Measurements from ENCODE around the gene KCND2. TPM values are rescaled to one million over a fixed set of nuclear protein-coding genes. Genes with fewer than 3 reads are reported as not detected.

The KCND2 gene
- total and polyA plus RNA-seq, 7 experiments from 2014 or later, result not detected

DNA sequence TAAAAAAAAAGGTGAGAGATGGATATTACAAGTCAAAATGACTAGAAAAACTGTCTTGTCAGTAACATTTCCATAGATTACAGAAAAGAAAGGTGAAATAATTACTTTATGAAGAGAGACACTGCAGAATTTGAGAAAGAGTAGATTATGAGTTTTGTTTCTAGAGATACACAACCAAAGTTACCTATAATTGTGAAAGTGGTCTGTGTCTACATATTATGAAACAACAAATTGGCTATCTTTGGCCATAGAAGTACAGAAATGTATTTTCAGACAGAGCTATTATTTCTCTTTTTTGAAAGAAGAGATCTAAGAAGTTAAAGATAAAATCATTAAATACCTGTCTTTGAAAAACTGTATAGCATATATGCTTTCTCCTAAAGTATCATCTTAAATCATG, 30.1 kb downstream of the KCND2 start:
- peaks cover 0 to 6% (median 0%) of the 10 kb centered on the region in 11 donors for H3K9me3 Mint-ChIP-seq
- no peak overlapping the region for H3K27ac Mint-ChIP-seq
- Histone ChIP-seq H3K36me3 (ENCODE audit: control insufficient read depth in 2 of 3, insufficient read depth in 3 of 3, low read length in 3 of 3) (no peaks in the 10 kb centered on the region), H3K27me3 (ENCODE audit: control insufficient read depth in 2 of 2, insufficient read depth in 2 of 2, low read length in 2 of 2) (no peaks in the 10 kb centered on the region), H3K4me3 (ENCODE audit: low read length) (no peak overlapping the region), H3K27ac (ENCODE audit: low read depth, low read length) (no peak overlapping the region), H3K9me3 (ENCODE audit: control insufficient read depth in 2 of 3, low read length in 3 of 3) (no peaks in the 10 kb centered on the region), H3K4me1 (ENCODE audit: control insufficient read depth in 2 of 2, insufficient read depth in 2 of 2, low read length in 2 of 2) (no peaks in the 10 kb centered on the region)
- DNase-seq (no peak), ATAC-seq (no peak)
- CTCF ChIA-PET, result no interaction called here
- intact Hi-C loops (cut with micrococcal nuclease), result no loop called here
- H3K4me3 Mint-ChIP-seq, result no peak overlapping the region
- no peaks in the 10 kb centered on the region for H3K27me3 Mint-ChIP-seq
- no peaks in the 10 kb centered on the region for H3K4me1 Mint-ChIP-seq
- H3K36me3 Mint-ChIP-seq, result no peaks in the 10 kb centered on the region
- POLR2A ChIA-PET, result no interaction called here

DNA sequence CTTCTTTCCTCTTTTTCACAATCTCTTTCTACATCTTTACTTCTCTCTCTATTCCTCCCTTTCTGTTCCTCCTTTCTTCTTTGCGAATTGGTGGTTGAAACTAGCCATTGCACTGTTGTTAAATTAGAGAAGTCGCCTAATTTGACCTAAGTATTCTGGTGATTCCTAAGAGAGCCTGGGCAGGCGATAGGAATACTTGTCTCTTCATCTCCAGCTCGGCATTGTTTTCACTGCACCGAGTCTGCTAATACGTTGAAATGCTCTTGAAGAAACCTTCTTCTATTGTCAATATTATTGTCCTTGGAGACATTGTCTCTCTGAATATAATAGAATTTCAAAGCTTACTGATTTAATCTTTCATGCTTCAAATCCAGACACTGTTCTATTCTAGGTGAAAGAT, 31.7 kb downstream of the KCND2 start:
- ATAC-seq (no peak), DNase-seq (no peak)
- no peaks in the 10 kb centered on the region for H3K9me3 ChIP-seq (ENCODE audit: control insufficient read depth in 2 of 3, low read length in 3 of 3)
- Mint-ChIP-seq H3K4me1 (no peaks in the 10 kb centered on the region), H3K36me3 (no peaks in the 10 kb centered on the region), H3K4me3 (no peak overlapping the region), H3K9me3 (peaks cover 0 to 5% (median 0%) of the 10 kb centered on the region in 11 donors), H3K27me3 (no peaks in the 10 kb centered on the region), H3K27ac (no peak overlapping the region)
- POLR2A ChIA-PET, result no interaction called here
- no peak overlapping the region for H3K27ac ChIP-seq (ENCODE audit: low read depth, low read length)
- no peak overlapping the region for H3K4me3 ChIP-seq (ENCODE audit: low read length)
- intact Hi-C loops (cut with micrococcal nuclease), result no loop called here
- no peaks in the 10 kb centered on the region for H3K4me1 ChIP-seq (ENCODE audit: control insufficient read depth in 2 of 2, insufficient read depth in 2 of 2, low read length in 2 of 2)
- CTCF ChIA-PET, result no interaction called here
- no peaks in the 10 kb centered on the region for H3K36me3 ChIP-seq (ENCODE audit: control insufficient read depth in 2 of 3, insufficient read depth in 3 of 3, low read length in 3 of 3)
- no peaks in the 10 kb centered on the region for H3K27me3 ChIP-seq (ENCODE audit: control insufficient read depth in 2 of 2, insufficient read depth in 2 of 2, low read length in 2 of 2)

DNA sequence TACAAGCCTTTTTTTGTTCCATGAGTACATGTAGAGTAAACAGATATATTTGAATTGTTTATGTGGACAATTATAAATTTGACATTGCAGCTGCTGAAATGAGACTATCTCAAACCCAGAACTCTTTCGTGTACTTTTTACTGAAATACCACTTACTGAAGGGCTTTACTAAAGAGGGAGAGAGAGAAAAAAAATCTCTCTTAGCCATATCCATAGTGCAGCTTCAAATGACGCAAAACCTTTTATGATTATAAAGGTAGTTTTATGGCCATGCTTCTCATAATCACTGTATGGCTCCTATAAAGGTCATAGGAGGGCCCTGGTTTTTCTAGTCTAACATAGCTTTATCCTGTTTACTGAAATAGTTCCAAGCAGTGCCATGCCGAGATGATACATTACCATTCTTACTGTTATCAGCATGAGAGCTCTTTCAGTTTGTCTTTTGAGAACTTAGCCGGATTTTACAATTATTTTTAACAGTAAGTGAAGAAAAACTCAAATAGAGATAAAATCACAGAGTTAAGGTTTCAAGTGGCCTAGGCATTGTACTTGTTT, 35.1 kb downstream of the KCND2 start:
- Mint-ChIP-seq H3K27ac (no peak overlapping the region), H3K36me3 (no peaks in the 10 kb centered on the region), H3K4me3 (no peak overlapping the region), H3K27me3 (no peaks in the 10 kb centered on the region), H3K9me3 (peaks cover 0 to 4% (median 0%) of the 10 kb centered on the region in 11 donors), H3K4me1 (no peaks in the 10 kb centered on the region)
- Histone ChIP-seq H3K4me1 (ENCODE audit: control insufficient read depth in 2 of 2, insufficient read depth in 2 of 2, low read length in 2 of 2) (no peaks in the 10 kb centered on the region), H3K4me3 (ENCODE audit: low read length) (no peak overlapping the region), H3K27me3 (ENCODE audit: control insufficient read depth in 2 of 2, insufficient read depth in 2 of 2, low read length in 2 of 2) (no peaks in the 10 kb centered on the region), H3K36me3 (ENCODE audit: control insufficient read depth in 2 of 3, insufficient read depth in 3 of 3, low read length in 3 of 3) (no peaks in the 10 kb centered on the region), H3K27ac (ENCODE audit: low read depth, low read length) (no peak overlapping the region), H3K9me3 (ENCODE audit: control insufficient read depth in 2 of 3, low read length in 3 of 3) (no peaks in the 10 kb centered on the region)
- no peak for DNase-seq
- ChIA-PET POLR2A (no interaction called here), CTCF (no interaction called here)
- intact Hi-C loops (cut with micrococcal nuclease), result no loop called here
- ATAC-seq, result no peak

DNA sequence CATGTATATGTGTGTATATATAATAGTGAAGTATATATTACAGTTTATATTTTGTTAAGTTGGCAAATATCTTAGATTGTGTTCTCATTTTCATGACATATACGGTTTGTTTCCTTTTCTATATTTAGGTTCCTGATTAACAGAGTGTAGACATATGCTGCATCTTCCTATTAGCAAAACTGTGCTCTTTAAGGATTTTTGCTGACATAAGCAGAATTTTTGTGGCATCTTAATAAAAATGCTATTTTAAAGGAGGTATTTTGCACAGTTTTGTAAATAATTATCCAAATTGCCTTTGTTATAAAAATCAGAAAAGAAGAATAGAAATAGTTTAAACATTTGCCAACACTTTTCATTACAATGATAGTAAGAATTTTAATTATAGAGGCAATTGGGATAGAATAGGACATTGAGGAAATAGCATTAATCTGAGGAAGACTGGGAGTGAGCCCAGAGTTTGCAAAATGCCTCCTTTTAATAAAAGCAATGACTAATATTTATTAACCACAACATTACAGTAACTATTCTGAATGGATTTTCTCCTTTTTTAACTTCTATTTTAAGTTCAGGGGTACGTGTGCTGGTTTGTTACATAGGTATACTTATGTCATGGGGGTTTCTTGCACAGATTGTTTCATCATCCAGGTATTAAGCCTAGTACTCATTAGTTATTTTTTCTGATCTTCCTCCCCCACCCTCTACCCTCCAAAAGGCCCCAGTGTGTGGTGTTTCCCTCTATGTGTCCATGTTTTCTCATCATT, 38.2 kb downstream of the KCND2 start:
- no peak overlapping the region for H3K4me3 Mint-ChIP-seq
- no peaks in the 10 kb centered on the region for H3K36me3 Mint-ChIP-seq
- H3K27ac Mint-ChIP-seq, result no peak overlapping the region
- no peak for ATAC-seq
- no peaks in the 10 kb centered on the region for H3K4me1 ChIP-seq (ENCODE audit: control insufficient read depth in 2 of 2, insufficient read depth in 2 of 2, low read length in 2 of 2)
- intact Hi-C loops (cut with micrococcal nuclease), result no loop called here
- no peaks in the 10 kb centered on the region for H3K4me1 Mint-ChIP-seq
- POLR2A ChIA-PET, result no interaction called here
- H3K27me3 ChIP-seq (ENCODE audit: control insufficient read depth in 2 of 2, insufficient read depth in 2 of 2, low read length in 2 of 2), result no peaks in the 10 kb centered on the region
- no peak overlapping the region for H3K4me3 ChIP-seq (ENCODE audit: low read length)
- no peaks in the 10 kb centered on the region for H3K27me3 Mint-ChIP-seq
- H3K27ac ChIP-seq (ENCODE audit: low read depth, low read length), result no peak overlapping the region
- CTCF ChIA-PET, result no interaction called here
- H3K36me3 ChIP-seq (ENCODE audit: control insufficient read depth in 2 of 3, insufficient read depth in 3 of 3, low read length in 3 of 3), result no peaks in the 10 kb centered on the region
- H3K9me3 Mint-ChIP-seq, result peaks cover 0 to 2% (median 0%) of the 10 kb centered on the region in 11 donors
- no peaks in the 10 kb centered on the region for H3K9me3 ChIP-seq (ENCODE audit: control insufficient read depth in 2 of 3, low read length in 3 of 3)
- no peak for DNase-seq

DNA sequence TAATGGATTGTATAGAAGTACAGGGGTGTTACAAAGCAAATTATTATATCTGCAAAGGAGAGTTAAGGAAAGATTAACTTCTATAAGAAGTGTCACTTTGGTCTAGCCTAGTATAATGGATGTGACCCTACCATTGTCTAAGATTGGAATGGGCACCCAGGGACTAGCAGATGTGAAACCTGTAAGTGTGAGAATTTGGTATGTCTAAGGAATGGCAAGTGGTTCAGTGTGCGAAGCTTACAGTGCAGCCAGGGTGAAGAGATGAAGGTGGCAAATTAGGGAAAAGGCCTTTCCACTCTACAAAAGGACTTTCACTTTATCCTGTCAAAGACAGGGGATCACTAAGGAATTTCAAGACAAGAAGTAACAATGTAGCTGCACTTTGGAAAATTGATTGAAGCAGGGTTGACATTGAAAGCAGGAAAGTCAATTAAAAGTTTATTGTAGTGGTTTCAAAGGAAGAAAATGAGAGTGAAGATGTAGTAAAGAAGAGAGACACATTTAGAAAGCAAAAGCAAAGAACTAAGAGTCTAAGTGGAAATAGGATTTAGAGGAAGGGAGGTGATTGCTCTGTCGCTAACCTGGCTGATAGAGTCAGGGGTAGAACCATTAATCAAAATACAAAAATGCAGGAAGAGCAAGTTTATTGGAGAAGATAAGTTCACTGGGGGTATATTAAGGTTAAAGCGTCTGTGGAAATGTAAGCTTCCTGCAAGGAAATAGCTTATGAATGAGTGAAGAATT, 47.4 kb downstream of the KCND2 start:
- no peaks in the 10 kb centered on the region for H3K4me1 ChIP-seq (ENCODE audit: control insufficient read depth in 2 of 2, insufficient read depth in 2 of 2, low read length in 2 of 2)
- Mint-ChIP-seq H3K9me3 (peaks cover 0 to 12% (median 0%) of the 10 kb centered on the region in 11 donors), H3K27ac (no peak overlapping the region), H3K36me3 (no peaks in the 10 kb centered on the region), H3K27me3 (no peaks in the 10 kb centered on the region), H3K4me3 (no peak overlapping the region), H3K4me1 (no peaks in the 10 kb centered on the region)
- H3K27me3 ChIP-seq (ENCODE audit: control insufficient read depth in 2 of 2, insufficient read depth in 2 of 2, low read length in 2 of 2), result no peaks in the 10 kb centered on the region
- ChIA-PET POLR2A (no interaction called here), CTCF (no interaction called here)
- no peaks in the 10 kb centered on the region for H3K36me3 ChIP-seq (ENCODE audit: control insufficient read depth in 2 of 3, insufficient read depth in 3 of 3, low read length in 3 of 3)
- intact Hi-C loops (cut with micrococcal nuclease), result no loop called here
- no peaks in the 10 kb centered on the region for H3K9me3 ChIP-seq (ENCODE audit: control insufficient read depth in 2 of 3, low read length in 3 of 3)
- ATAC-seq (no peak), DNase-seq (no peak)
- no peak overlapping the region for H3K4me3 ChIP-seq (ENCODE audit: low read length)
- H3K27ac ChIP-seq (ENCODE audit: low read depth, low read length), result no peak overlapping the region

DNA sequence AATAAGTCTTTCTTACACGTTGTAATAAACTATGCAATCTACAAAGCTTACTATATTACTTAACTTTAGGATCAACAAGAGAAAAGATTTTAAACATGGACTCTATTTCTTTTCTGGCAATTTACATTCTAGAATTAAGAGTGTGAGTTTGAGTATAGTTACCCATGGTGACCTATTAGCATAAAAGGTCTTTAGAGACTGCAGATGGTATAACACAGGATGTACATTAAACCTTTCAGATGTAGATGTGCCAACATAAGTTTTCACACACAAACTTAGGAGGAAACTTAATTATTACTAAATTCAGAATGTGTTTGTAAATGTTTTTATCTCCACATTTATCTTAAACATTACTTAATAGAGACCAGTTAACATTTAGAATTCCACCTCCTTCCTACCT, 54.1 kb downstream of the KCND2 start:
- Histone ChIP-seq H3K36me3 (ENCODE audit: control insufficient read depth in 2 of 3, insufficient read depth in 3 of 3, low read length in 3 of 3) (no peaks in the 10 kb centered on the region), H3K4me1 (ENCODE audit: control insufficient read depth in 2 of 2, insufficient read depth in 2 of 2, low read length in 2 of 2) (no peaks in the 10 kb centered on the region), H3K27me3 (ENCODE audit: control insufficient read depth in 2 of 2, insufficient read depth in 2 of 2, low read length in 2 of 2) (no peaks in the 10 kb centered on the region), H3K9me3 (ENCODE audit: control insufficient read depth in 2 of 3, low read length in 3 of 3) (no peaks in the 10 kb centered on the region), H3K27ac (ENCODE audit: low read depth, low read length) (no peak overlapping the region), H3K4me3 (ENCODE audit: low read length) (no peak overlapping the region)
- ChIA-PET CTCF (no interaction called here), POLR2A (no interaction called here)
- H3K9me3 Mint-ChIP-seq, result peaks cover 0 to 5% (median 0%) of the 10 kb centered on the region in 11 donors
- no peaks in the 10 kb centered on the region for H3K27me3 Mint-ChIP-seq
- H3K4me1 Mint-ChIP-seq, result no peaks in the 10 kb centered on the region
- intact Hi-C loops (cut with micrococcal nuclease), result no loop called here
- no peak for ATAC-seq
- H3K4me3 Mint-ChIP-seq, result no peak overlapping the region
- no peaks in the 10 kb centered on the region for H3K36me3 Mint-ChIP-seq
- DNase-seq, result no peak
- no peak overlapping the region for H3K27ac Mint-ChIP-seq

DNA sequence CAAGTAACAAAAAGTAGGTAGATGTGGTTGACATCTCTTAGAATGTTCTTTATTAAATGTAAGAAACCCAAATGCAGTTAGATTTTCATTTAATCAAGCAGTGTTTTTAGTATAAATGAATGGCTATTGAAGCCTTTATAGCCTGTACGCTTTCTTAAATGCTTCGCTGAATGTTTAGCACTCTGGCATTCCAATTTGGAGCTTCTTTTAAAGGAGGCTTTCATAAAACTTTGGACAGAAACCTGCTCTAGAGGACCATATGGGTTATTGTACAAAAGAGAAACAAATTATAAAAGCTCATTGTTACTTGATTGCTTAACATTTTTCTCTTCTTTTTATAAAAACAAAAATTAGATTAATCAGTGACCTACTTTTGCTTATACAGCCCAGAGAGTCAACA, 59.5 kb downstream of the KCND2 start:
- no peak overlapping the region for H3K27ac Mint-ChIP-seq

More for the DNA sequence above, 59.5 kb downstream of the KCND2 start:
- Histone ChIP-seq H3K27me3 (ENCODE audit: control insufficient read depth in 2 of 2, insufficient read depth in 2 of 2, low read length in 2 of 2) (no peaks in the 10 kb centered on the region), H3K36me3 (ENCODE audit: control insufficient read depth in 2 of 3, insufficient read depth in 3 of 3, low read length in 3 of 3) (no peaks in the 10 kb centered on the region), H3K4me3 (ENCODE audit: low read length) (no peak overlapping the region), H3K9me3 (ENCODE audit: control insufficient read depth in 2 of 3, low read length in 3 of 3) (no peaks in the 10 kb centered on the region), H3K4me1 (ENCODE audit: control insufficient read depth in 2 of 2, insufficient read depth in 2 of 2, low read length in 2 of 2) (no peaks in the 10 kb centered on the region), H3K27ac (ENCODE audit: low read depth, low read length) (no peak overlapping the region)
- Mint-ChIP-seq H3K27me3 (no peaks in the 10 kb centered on the region), H3K36me3 (no peaks in the 10 kb centered on the region), H3K9me3 (no peaks in the 10 kb centered on the region), H3K4me3 (no peak overlapping the region), H3K4me1 (no peaks in the 10 kb centered on the region)
- intact Hi-C loops (cut with micrococcal nuclease), result no loop called here
- ChIA-PET POLR2A (no interaction called here), CTCF (no interaction called here)
- no peak for DNase-seq
- ATAC-seq, result no peak

All from naive thymus-derived CD4-positive, alpha-beta T cell (primary cell).